GM13977 (cell line): Measurements from ENCODE around the gene PADI1.

ENCODE experiments used
- DNase-seq: peaks from one replicate; pipeline ENCODE4 v3.0.0; 2012; ENCODE audit warnings: low spot score
- CTCF ChIP-seq: IDR thresholded peaks from 2 replicates; pipeline ENCODE4 v1.5.1; 2012; ENCODE audit warnings: mild to moderate bottlenecking, control low read depth; ENCODE audit not compliant: insufficient read depth; ENCODE audit errors: extremely low read depth, missing control alignments
- in situ Hi-C: fragments of 300-500 bp; cut with MboI; formaldehyde crosslinking; loops from one replicate; pipeline ENCODE4 v1.12.0; 2022; ENCODE audit warnings: low sequenced_read_pairs, low pct_unique_long_range_greater_than_20kb, mixed read lengths, inconsistent platforms; ENCODE audit not compliant: unreplicated experiment

Gene PADI1

GRCh38 chr1:17192394-17193221, 12.3 kb upstream of the PADI1 start:
- in situ Hi-C loops = no loop called here
- DNase-seq = no peak
- TF ChIP-seq CTCF = no peak

DNA sequence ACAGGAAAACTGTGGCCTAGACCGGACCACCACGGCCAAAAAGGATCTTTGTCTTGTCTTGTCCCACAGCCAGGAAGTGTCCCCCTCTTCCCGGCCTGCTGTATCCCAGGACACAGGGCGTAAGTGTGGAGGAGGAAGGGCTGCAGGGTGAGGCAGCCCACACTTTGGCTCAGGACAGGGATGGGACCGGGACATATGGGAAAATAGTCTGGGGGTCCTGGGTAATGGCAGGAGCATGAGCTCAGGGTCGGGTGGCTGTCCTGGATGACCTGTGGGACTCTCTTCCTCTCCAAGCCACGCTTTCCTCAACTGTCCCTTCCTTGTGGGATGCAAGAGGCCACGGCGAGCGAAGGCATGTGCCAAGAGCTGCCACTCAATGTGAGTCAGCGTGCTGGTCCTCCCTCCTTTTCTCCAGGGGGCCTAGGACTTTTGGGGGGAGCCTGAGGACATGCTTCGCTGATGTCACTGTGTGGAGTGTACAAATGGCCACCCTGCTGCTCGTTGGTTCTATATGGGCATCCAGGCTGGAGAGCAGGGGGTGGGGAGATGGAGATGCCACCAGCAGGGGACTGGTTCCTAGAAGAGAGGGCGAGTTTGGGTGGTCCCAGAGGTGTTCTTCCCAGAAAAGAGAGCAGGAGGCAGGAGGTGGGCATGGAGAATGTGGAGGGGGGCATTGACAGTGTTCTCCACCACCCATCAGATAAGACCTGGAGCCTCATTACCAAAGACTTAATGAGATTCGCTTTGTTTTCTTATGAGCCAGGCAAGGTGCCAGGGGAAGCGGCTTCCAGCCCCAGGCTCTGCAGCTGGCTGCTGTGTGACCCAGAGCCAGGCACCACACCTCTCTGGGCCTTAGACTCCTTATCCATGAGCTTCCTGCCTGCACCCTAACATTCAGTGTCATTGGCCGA, 11.5 kb upstream of the PADI1 start:
- in situ Hi-C loops = no loop called here
- TF ChIP-seq CTCF = no peak
- DNase-seq = no peak

DNA sequence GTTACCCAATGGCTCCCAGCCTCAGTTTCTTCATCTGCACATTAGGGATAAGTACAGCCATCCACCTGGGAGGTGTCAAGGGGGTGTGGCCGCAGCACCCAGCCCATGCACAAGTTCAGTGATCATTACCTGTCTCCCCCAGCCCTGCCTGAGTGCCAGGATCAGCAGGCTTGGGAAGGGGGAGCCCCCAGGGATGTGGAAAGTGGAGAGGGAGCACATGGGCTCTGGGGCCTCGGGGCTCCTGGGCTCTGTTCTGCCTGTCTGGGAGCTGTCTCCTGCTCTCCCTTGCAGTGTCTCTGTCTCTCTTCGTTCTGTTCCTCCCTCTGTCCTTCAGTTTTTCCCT, 10.8 kb upstream of the PADI1 start:
- in situ Hi-C loops = no loop called here
- TF ChIP-seq CTCF = no peak
- no peak for DNase-seq

DNA sequence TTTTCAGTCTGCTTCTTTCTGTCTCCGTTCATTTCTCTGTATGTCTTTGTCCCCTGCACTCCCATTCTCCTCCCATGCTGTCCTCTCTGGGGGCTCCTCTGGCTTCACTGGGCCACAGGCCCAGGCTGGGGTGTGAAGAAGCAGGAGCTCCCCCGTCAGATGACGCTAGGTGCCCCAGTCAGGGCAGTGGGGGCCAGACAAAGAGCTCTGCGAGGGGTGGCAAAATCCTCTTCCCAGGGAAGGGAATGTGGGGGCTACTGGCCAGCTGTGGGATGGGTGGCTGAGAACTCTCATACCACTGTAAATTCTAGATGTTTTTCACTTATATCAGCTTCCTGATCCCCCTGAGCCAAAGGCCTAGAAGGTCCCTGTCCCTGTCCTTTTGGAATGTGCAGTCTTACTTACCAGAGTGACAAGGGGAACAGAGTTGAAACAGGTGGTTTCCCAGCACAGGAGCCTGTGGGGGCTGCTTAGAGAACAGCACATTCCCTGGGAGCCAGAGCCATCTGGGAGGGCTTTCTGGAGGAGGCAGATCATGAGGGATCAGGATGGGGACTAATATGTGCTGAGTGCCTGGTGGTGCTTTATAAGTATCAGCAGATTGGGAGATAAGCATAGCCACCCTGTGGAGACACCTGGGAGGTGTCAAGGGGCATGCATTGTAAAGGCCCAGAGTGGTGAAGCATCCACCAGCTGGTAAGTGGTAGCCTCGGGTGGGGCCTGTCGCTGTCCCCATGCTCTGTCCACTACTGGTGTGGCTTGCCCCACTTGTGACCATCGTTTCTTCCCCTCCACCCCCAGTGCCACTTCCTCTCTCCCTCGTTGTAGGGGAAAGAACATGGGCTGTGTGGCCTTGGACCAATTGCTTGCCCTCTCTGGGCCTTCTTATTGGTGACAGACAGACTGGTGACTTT, 10.1 kb upstream of the PADI1 start:
- DNase-seq = no peak
- no peak for TF ChIP-seq CTCF
- in situ Hi-C loops = no loop called here

- no peak for TF ChIP-seq CTCF
- no peak for DNase-seq
- in situ Hi-C loops = no loop called here
Observed at GRCh38 chr1:17195731-17196130, 9.2 kb upstream of the PADI1 start.
